Neutrophil (primary cell): ENCODE data around the gene SND1.

Source experiments
- H3K27ac ChIP-seq: fragments of 200-600 bp; sonication (generic); 2 replicates; pipeline ENCODE4 v1.5.1; 2016; ENCODE audit warnings: mild to moderate bottlenecking, moderate library complexity
- H3K27me3 ChIP-seq: fragments of 200-600 bp; sonication (generic); 2 replicates; pipeline ENCODE4 v1.6.0; 2016; ENCODE audit warnings: mild to moderate bottlenecking
- H3K36me3 ChIP-seq: fragments of 200-600 bp; sonication (generic); 2 replicates; pipeline ENCODE4 v1.5.1; 2017
- H3K4me1 ChIP-seq, 2 experiments: fragments of 200-600 bp in 1 of 2; sonication (generic) in 1 of 2; 1 replicate in 1 of 2; 2 replicates in 1 of 2; pipeline versions ENCODE4 v1.5.1 to v1.6.1; 2013 to 2016; ENCODE audit warnings: low read depth in 1 of 2, low read length in 1 of 2, mild to moderate bottlenecking in 1 of 2, moderate library complexity in 1 of 2; ENCODE audit not compliant: control insufficient read depth in 1 of 2, insufficient read depth in 1 of 2
- H3K4me3 ChIP-seq, 2 experiments: fragments of 200-600 bp in 1 of 2; sonication (generic) in 1 of 2; 1 replicate in 1 of 2; 2 replicates in 1 of 2; pipeline ENCODE4 v1.5.1; 2013 to 2016; ENCODE audit warnings: low read depth in 1 of 2, low read length in 1 of 2, mild to moderate bottlenecking in 1 of 2, moderate library complexity in 1 of 2
- H3K9me3 ChIP-seq: fragments of 200-600 bp; sonication (generic); 2 replicates; pipeline ENCODE4 v1.5.1; 2016
- TF ChIP-seq, protein P1 (sequence below): fragments of 200-600 bp; sonication (generic); IDR thresholded peaks from 2 replicates; pipeline ENCODE4 v1.5.1; 2016; ENCODE audit warnings: antibody characterized with exemption

SND1 gene

DNA sequence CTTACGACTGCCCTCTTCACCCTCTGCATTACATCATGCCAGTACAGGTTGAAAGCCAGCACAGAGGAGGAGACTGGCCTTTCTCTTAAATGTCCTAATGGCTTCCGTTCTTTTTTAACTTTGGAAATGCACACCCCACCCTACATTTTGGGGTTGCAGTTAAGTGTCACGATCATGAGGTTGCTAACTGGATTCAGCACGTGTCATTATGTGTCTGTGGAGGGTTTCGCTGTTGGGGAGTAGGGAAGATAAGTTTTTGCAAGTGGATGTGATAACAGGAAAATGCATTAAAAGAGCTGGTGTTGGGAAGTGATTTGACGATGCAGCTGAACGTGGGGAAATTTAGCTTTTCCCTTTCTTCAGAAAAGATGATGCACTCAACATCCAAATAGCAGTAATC lies 243.4 kb downstream of the SND1 start:
- Histone ChIP-seq H3K4me1 (peaks cover 10 to 12% of the 10 kb centered on the region in 2 experiments), H3K36me3 (no peaks in the 10 kb centered on the region), H3K4me3 (no peak overlapping the region), H3K27ac (no peak overlapping the region), H3K27me3 (no peaks in the 10 kb centered on the region), H3K9me3 (no peaks in the 10 kb centered on the region)
- TF ChIP-seq, protein P1, sequence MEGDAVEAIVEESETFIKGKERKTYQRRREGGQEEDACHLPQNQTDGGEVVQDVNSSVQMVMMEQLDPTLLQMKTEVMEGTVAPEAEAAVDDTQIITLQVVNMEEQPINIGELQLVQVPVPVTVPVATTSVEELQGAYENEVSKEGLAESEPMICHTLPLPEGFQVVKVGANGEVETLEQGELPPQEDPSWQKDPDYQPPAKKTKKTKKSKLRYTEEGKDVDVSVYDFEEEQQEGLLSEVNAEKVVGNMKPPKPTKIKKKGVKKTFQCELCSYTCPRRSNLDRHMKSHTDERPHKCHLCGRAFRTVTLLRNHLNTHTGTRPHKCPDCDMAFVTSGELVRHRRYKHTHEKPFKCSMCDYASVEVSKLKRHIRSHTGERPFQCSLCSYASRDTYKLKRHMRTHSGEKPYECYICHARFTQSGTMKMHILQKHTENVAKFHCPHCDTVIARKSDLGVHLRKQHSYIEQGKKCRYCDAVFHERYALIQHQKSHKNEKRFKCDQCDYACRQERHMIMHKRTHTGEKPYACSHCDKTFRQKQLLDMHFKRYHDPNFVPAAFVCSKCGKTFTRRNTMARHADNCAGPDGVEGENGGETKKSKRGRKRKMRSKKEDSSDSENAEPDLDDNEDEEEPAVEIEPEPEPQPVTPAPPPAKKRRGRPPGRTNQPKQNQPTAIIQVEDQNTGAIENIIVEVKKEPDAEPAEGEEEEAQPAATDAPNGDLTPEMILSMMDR = no peak

DNA sequence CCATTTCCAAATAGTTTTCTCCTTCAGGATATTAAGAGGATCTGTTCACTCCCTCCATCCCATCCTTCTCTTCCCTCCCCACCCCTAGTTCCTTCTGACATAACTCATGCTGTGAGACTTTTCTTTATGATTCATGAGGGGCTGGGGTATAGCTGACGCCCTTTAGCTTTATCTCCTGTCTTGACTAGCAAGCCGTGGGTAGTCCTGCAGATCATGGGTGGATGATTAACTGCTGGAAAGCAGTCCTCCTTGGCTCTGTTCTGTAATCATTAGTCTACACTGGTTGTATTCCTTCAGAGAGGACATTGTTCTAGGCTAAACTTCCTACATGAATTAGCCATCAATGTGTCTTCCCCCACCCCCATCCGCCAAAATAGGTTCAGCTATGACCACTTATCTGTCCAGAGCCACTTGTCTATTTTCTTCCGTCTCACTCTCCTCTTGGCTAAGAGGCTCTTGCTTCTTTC lies 243.9 kb downstream of the SND1 start:
- H3K4me3 ChIP-seq = no peak overlapping the region
- H3K36me3 ChIP-seq = no peaks in the 10 kb centered on the region
- peaks cover 5 to 7% of the 10 kb centered on the region in 2 experiments for H3K4me1 ChIP-seq
- H3K27me3 ChIP-seq = no peaks in the 10 kb centered on the region
- TF ChIP-seq, protein P1 = no peak
- H3K27ac ChIP-seq = no peak overlapping the region
- H3K9me3 ChIP-seq = no peaks in the 10 kb centered on the region

- TF ChIP-seq, protein P1 = no peak
- Histone ChIP-seq H3K27ac (no peak overlapping the region), H3K36me3 (no peaks in the 10 kb centered on the region), H3K27me3 (no peaks in the 10 kb centered on the region), H3K4me3 (no peak overlapping the region), H3K4me1 (no peaks in the 10 kb centered on the region), H3K9me3 (no peaks in the 10 kb centered on the region)
Observed at GRCh38 chr7:127896659-127897058, 244.7 kb downstream of the SND1 start.

GRCh38 chr7:127897704-127898454 lies 245.9 kb downstream of the SND1 start:
- no peaks in the 10 kb centered on the region for H3K27me3 ChIP-seq
- TF ChIP-seq, protein P1 = no peak
- peaks cover 0 to 3% of the 10 kb centered on the region in 2 experiments for H3K4me1 ChIP-seq
- no peak overlapping the region for H3K4me3 ChIP-seq
- no peak overlapping the region for H3K27ac ChIP-seq
- H3K9me3 ChIP-seq = no peaks in the 10 kb centered on the region
- no peaks in the 10 kb centered on the region for H3K36me3 ChIP-seq

GRCh38 chr7:127899411-127899810 lies 247.4 kb downstream of the SND1 start:
- H3K27ac ChIP-seq = no peak overlapping the region
- no peaks in the 10 kb centered on the region for H3K9me3 ChIP-seq
- no peaks in the 10 kb centered on the region for H3K27me3 ChIP-seq
- peaks cover 0 to 3% of the 10 kb centered on the region in 2 experiments for H3K4me1 ChIP-seq
- H3K36me3 ChIP-seq = no peaks in the 10 kb centered on the region
- no peak overlapping the region for H3K4me3 ChIP-seq
- TF ChIP-seq, protein P1 = no peak
